H7 (cell line): ENCODE data around the gene CLIP4. TPM values are rescaled to one million over a fixed set of nuclear protein-coding genes. Genes with fewer than 3 reads are reported as not detected.
"Not testable (repeated sequence)": the region's sequence is repeated elsewhere in the genome, so short reads cannot be mapped to it uniquely, and the experiment has no call there.

ENCODE experiments used
- DNase-seq: peaks from one replicate; pipeline ENCODE4 v3.0.0; 2012
- H3K27me3 ChIP-seq: 2 replicates; pipeline ENCODE4 v1.6.0; 2011; ENCODE audit warnings: mild to moderate bottlenecking, low read length; ENCODE audit not compliant: control insufficient read depth, insufficient read depth
- H3K36me3 ChIP-seq: replicated peaks from 2 replicates; pipeline ENCODE4 v1.5.1; 2011; ENCODE audit warnings: low read length; ENCODE audit not compliant: control insufficient read depth, insufficient read depth
- H3K4me3 ChIP-seq: 2 replicates; pipeline ENCODE4 v1.5.1; 2011; ENCODE audit warnings: low read depth, mild to moderate bottlenecking, control low read depth, low read length, moderate library complexity; ENCODE audit not compliant: insufficient read depth
- total RNA-seq: library from RNA; depleted of rRNA; stranded (reverse); fragments of >200 nt; shearing (Covaris generic); gene quantifications from 2 replicates; pipeline ENCODE4 v1.2.3, GENCODE V29; 2014

CLIP4 gene
- total RNA-seq, 1 experiment from 2014 or later = 2.0 TPM

DNA sequence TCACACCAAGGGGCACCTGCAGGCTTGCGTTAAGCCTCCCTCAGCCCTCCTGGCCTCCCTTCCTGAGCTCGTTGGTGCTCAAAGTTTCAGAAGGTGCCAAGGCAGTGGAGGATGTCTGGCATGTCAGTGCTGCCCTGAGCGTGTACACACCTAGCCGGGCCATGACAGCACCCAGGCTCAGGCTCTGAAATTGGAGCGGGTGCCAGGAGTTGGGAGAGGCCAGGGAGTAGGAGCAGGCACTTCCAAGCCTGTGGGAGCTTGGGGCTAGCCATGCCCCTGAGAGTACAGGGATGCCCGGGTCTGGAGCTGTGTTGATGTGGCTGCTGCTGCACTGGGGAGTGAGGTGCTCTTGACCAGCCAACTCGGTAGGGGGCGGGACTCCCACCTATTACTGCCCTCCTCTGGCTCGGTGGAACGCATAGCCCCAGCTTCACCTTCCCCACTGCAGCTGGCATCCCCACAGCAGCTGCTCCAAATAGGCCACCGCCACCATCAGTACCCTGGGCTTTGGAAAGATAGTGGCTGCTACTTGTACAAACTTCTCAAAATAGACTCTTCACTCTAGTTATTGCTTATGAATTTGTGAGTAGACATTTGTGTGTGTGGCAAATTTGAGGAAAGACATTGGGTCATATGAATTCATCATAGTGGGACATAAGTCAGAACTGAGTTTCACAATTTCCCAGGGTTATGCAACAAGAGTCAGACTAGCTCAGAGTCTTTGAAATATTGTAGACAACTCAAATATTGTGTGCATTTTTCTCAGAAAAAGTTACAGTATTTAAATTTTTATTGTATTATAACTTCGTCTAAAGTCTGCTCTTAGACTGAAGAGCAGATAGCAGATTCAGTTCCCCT is 34.1 kb upstream of the CLIP4 start:
- Histone ChIP-seq H3K27me3 (no peaks in the 10 kb centered on the region), H3K36me3 (no peaks in the 10 kb centered on the region), H3K4me3 (no peak overlapping the region)
- DNase-seq = no peak

DNA sequence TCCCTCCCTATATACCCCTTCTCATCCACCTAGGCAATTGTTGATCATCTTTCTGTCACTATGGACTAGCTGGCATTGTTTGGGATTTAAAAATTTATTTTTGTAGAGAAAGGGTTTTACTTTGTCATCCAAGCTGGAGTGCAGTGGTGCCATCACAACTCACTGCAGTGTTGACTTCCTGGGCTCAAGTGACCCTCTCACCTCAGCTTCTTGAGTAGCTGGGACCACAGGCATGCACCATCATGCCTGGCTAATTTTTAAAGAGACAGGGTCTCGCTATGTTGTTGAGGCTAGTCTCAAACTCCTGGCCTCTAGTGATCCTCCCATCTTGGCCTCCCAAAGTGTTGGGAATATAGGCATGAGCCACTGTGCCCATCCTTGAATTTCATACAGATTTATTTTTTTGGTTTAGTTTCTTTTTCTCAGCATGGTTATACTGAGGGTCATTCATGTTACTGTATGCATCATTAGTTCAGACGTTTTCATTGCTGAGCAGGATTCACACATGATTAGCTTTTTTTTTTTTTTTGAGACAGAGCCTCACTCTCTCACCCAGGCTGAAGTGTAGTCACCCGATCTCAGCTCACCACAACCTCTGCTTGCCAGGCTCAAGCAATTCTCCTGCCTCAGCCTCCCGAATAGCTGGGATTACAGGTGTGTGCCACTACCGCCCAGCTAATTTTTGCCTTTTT is 32.3 kb upstream of the CLIP4 start:
- no peak for DNase-seq
- Histone ChIP-seq H3K4me3 (no peak overlapping the region), H3K36me3 (no peaks in the 10 kb centered on the region), H3K27me3 (no peaks in the 10 kb centered on the region)

DNA sequence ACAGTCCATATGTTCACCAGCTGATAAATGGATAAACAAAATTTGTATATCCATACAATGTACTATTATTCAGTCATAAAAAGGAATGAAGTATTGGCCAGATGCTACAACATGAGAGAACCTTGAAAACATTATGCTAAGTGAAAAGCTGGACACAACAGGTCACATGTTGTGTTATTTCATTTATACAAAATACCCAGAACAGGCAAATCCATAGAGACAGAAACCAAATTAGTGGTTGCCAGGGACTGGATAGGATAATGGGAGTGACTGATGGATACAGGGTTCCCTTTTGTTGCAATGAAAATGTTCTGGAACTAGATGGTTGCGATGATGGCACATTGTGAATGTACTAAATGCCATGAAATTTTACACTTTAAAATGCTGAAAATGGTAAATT is 30.7 kb upstream of the CLIP4 start:
- H3K27me3 ChIP-seq = no peaks in the 10 kb centered on the region
- no peak for DNase-seq
- H3K36me3 ChIP-seq = no peaks in the 10 kb centered on the region
- no peak overlapping the region for H3K4me3 ChIP-seq

DNA sequence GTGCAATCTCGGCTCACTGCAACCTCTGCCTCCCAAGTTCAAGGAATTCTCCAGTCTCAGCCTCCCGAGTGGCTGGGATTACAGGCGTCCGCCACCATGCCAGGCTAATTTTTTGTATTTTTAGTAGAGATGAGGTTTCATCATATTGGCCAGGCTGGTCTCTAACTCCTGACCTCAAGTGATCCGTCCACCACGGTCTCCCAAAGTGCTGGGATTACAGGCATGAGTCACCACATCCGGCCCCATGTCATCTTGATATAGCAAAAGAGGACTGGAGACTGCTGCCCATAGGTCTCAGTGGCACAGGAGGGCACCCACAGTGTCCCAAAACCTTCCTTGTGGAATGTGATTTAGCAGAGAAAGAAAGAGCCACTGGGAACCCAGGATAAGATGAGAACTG is 24.9 kb upstream of the CLIP4 start:
- H3K4me3 ChIP-seq, DNase-seq, H3K27me3 ChIP-seq, H3K36me3 ChIP-seq: not testable (repeated sequence)

DNA sequence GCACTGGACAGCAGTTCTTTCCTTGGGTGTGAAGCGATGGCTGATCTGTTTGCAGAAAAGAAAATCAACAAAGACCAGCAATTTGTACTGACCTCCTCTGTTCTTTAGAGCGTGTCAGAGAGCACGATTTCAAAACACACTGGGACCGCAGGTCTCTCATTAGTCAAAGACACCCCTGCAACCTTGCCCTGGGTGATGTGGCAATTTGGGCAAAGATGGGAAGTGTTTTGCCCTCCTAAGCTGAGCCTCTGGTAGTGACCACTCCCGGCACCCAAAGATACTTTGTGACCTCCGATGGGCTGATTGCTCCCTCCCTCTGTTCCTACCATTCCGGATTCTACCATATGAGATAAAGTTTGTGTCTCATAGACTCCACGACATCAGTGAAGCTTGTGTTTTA is 18.2 kb upstream of the CLIP4 start:
- no peaks in the 10 kb centered on the region for H3K27me3 ChIP-seq
- no peak overlapping the region for H3K4me3 ChIP-seq
- H3K36me3 ChIP-seq = no peaks in the 10 kb centered on the region
- no peak for DNase-seq

DNA sequence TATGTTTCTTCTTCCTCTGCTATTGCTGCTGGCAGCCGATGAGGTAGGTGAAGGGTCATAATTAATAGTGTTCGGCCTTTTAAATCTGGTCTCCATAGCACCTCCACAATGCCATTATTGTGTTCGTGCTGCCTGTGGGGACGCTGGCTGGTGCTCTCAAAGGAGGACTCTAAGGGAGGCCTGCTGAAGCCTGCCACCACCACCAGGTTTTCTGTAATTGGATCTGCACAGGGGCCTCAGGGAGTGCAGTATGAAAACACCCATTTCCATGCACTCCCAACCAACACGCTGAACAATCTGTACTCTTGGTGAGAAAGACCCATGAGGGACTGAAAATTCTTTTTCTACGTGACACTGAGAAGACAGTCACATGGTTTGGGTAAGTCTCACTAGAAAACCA is 17.6 kb upstream of the CLIP4 start:
- Histone ChIP-seq H3K4me3 (no peak overlapping the region), H3K27me3 (no peaks in the 10 kb centered on the region), H3K36me3 (no peaks in the 10 kb centered on the region)
- no peak for DNase-seq

DNA sequence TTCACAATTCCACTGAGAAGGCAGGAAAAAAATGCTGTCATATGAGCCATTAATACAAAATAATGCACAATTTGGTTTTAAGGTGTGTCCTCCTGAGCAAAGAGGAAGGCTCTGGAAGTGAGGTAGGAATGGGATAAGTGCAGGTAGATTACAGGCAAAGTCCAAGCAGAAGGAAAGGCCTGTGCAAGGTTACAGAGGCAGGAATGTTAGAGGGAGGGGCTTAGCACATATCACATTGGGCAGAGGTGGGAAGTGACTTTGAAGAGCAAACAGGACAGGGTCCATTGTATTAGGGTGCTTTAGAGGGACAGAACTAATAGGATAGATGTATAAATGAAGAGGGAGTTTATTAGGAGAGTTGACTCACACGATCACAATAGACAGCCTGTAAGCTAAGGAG is 14.7 kb upstream of the CLIP4 start:
- DNase-seq = no peak
- H3K4me3 ChIP-seq = no peak overlapping the region
- H3K27me3 ChIP-seq = no peaks in the 10 kb centered on the region
- no peaks in the 10 kb centered on the region for H3K36me3 ChIP-seq

DNA sequence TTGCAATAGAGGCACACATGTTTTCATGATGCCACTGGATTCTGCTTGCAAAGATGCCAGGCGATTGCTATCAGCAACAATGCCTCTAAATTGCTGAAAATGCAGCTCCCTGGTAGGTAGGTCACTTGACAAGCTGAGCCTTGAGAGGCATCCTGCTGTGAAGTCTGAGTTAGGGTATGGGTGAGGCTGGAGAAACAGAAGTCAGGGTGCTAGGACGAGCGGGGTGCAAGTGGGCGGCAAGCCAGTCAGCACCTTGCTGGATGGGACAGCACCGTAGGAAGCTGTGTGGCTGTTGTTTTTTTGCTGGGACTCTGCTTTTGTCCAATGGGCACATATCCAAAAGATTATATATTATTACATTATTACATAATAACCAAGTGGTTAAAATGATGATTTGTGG is 10.5 kb upstream of the CLIP4 start:
- no peak for DNase-seq
- no peaks in the 10 kb centered on the region for H3K27me3 ChIP-seq
- H3K4me3 ChIP-seq = no peak overlapping the region
- no peaks in the 10 kb centered on the region for H3K36me3 ChIP-seq

DNA sequence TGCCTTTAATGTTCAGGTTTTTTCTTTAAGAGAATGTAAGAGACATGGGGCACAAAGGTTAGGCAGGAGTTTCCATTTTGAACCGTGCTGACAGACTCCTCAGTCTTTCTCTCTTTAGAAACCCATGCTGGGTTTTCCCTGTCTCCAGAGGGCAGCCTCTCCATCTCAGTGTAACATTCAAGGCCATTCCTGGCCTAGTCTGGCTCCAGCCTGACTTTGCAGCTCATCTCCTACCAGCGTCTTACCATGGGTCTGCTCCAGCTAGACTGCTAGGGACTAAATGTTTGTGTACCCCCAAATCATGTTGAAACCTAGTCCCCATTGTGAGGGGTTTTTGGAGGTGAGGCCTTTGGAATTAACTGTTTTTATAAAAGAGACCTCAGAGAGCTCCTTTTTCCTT is 9.8 kb upstream of the CLIP4 start:
- H3K27me3 ChIP-seq = no peaks in the 10 kb centered on the region
- DNase-seq = no peak
- H3K36me3 ChIP-seq = no peaks in the 10 kb centered on the region
- no peak overlapping the region for H3K4me3 ChIP-seq

DNA sequence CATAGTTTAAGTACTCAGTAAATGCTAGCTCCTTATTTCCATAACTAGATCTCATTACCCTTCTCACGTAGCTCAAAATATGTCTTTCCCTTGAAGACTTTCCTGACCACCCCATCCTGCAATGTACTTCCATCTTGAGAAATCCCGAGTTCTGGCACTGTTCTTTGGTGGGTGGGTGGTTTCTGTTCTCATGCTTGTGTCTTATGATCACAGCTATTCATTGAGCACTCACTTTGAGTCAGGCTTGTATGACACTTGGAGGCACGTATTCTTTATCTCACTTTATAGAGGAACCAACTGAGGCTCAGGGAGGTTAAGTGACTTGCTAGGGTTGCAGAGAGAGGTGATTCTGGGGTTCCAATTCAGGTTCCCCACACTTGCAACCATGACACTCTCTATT is 9.0 kb upstream of the CLIP4 start:
- no peaks in the 10 kb centered on the region for H3K27me3 ChIP-seq
- DNase-seq = no peak
- H3K36me3 ChIP-seq = no peaks in the 10 kb centered on the region
- no peak overlapping the region for H3K4me3 ChIP-seq

DNA sequence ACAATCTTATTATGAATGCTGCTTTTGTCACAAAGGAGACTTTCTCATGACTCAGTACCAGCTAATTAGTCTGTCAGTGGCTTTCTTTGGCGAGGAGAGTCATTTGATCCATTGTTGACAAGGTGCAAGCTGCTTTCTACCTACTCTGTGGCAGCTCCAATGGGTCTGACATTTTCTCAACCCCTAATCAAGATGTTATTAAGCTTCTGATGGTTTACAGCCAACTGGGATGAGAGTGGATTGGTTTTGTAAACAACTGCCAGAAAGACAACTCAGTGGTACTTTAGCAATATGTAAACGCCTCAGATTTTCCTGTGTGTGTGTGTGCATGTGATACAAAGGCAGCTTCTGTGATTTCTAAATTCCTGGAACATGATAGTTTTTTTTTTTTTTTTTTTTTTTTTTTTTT is 8.2 kb upstream of the CLIP4 start:
- no peak overlapping the region for H3K4me3 ChIP-seq
- no peaks in the 10 kb centered on the region for H3K36me3 ChIP-seq
- no peak for DNase-seq
- no peaks in the 10 kb centered on the region for H3K27me3 ChIP-seq

DNA sequence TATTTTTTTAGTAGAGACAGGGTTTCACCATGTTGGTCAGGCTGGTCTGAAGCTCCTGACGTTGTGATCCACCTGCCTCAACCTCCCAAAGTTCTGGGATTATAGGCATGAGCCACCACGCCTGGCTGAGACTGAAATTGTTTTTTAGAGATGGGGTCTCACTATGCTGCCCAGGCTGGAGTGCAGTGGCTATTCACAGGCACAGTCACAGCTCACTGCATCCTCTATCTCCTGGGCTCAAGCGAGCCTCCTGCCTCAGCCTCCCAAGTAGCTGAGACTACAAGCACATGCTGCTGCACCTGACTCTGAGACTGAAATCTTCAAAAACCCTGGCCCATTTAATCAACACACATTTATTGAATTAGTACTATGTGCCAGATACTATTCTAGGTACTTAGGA is 7.7 kb upstream of the CLIP4 start:
- H3K4me3 ChIP-seq, DNase-seq, H3K27me3 ChIP-seq, H3K36me3 ChIP-seq: not testable (repeated sequence)

DNA sequence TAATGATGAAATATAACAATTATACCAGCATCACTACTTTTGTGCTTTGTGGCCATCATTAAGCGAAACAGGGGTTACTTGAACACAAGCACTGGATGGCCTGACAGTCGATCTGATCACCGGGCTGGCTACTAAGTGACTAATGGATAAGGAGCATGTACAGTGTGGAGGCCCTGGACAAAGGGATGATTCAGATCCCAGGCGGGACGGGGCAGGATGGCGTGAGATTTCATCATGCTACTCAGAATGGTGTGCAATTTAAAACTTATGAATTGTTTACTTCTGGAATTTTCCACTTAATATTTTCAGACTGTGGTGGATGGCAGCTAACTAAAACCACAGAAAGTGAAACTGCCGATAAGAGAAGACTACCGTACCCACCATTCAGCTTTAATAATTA is 7.0 kb upstream of the CLIP4 start:
- peaks cover 6% of the 10 kb centered on the region for H3K27me3 ChIP-seq
- H3K4me3 ChIP-seq = no peak overlapping the region
- H3K36me3 ChIP-seq = no peaks in the 10 kb centered on the region
- DNase-seq = no peak

DNA sequence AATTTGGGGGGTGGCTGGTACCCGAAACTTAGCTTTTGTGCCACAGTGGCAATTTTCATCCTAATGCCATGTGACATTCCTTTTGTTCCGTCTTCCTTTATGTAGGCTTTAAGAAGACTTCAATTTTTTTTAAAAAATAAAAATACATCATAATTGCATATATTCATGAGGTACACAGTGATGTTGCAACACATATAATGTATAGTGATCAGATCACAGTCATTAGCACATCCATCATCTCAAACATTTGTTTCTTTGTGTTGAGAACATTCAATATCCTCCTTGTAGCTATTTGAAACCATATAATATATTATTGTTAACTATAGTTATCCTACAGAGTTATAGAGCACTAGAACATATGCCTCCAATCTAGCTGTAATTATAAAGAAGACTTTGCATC is 6.0 kb upstream of the CLIP4 start:
- DNase-seq = no peak
- Histone ChIP-seq H3K4me3 (no peak overlapping the region), H3K27me3 (peaks cover 16% of the 10 kb centered on the region), H3K36me3 (no peaks in the 10 kb centered on the region)

DNA sequence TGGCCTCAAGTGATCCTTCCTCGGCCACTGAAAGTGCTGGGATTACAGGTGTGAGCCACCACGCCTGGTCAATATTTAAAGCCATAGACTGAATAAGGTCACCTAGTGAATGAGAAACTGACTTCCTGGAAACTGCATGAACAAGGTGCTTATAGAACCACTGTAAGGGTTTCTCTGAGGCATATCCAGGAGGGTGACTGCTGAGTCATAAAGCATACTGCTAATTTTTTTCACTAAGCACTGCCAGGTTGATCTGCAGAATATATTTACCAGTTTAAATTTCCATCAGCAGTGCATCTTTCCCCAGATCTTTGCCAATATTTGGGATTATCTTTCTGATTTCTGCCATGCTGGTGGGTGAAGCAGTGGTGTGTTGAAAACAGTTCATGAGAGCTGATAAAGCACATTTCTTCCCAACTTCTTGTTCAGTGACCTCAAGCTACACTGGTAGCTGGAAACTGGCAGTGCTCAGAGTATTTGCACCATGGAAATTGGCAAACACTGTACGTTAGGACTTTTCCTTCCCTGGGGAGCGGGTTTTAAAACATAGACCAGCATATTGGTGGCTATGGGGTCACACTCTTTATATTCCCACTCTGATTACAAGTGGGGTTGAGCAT is 4.2 kb upstream of the CLIP4 start:
- no peak for DNase-seq
- H3K36me3 ChIP-seq = no peaks in the 10 kb centered on the region
- H3K27me3 ChIP-seq = peaks cover 31% of the 10 kb centered on the region
- H3K4me3 ChIP-seq = no peak overlapping the region
